PC-3 (cell line): ENCODE measurements around the gene CDAN1.

Experiments used
- EZH2phosphoT487 ChIP-seq: fragments of 300-600 bp; sonication (generic); IDR thresholded peaks from 2 replicates; pipeline ENCODE4 v1.6.1; 2018; ENCODE audit warnings: mild to moderate bottlenecking, antibody characterized with exemption, low read length, borderline replicate concordance
- TF ChIP-seq, protein P1 (sequence below): fragments of 300-600 bp; sonication (generic); conservative IDR thresholded peaks from 2 replicates; pipeline ENCODE4 v1.5.1; 2017; ENCODE audit warnings: antibody characterized with exemption, low read depth, mild to moderate bottlenecking, low read length

- TF ChIP-seq, protein P1, sequence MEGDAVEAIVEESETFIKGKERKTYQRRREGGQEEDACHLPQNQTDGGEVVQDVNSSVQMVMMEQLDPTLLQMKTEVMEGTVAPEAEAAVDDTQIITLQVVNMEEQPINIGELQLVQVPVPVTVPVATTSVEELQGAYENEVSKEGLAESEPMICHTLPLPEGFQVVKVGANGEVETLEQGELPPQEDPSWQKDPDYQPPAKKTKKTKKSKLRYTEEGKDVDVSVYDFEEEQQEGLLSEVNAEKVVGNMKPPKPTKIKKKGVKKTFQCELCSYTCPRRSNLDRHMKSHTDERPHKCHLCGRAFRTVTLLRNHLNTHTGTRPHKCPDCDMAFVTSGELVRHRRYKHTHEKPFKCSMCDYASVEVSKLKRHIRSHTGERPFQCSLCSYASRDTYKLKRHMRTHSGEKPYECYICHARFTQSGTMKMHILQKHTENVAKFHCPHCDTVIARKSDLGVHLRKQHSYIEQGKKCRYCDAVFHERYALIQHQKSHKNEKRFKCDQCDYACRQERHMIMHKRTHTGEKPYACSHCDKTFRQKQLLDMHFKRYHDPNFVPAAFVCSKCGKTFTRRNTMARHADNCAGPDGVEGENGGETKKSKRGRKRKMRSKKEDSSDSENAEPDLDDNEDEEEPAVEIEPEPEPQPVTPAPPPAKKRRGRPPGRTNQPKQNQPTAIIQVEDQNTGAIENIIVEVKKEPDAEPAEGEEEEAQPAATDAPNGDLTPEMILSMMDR, result no peak
- TF ChIP-seq EZH2phosphoT487, result no peak
Measured at GRCh38 chr15:42694398-42694797, 42.5 kb downstream of the CDAN1 start.
